ENCODE results near the gene CLEC1B.

DNA sequence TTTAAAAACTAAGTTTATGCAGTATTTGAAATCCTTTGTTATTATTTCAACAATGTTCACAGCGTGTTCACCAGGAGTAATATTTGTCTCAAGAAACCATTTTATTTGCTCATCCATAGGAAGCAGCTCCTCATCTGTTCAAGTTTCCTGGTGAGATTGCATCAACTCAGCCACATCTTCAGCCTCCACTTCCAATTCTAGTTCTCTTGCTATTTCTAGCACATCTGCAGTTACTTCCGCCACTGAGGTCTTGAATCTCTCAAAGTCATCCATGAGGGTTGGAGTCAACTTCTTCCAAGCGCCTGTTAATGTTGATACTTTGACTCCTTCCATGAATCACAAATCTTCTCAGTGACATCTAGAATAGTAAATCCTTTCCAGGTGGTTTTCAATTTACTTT is 49.6 kb upstream of the CLEC1B start:
- TF ChIP-seq EZH2 (IDR thresholded peaks at IDR 0.05; ENCODE audit: insufficient read depth, poor library complexity, severe bottlenecking) (no peak), EZH2phosphoT487 (IDR thresholded peaks at IDR 0.05; ENCODE audit: insufficient read depth, low read depth) (no peak)
